Transverse colon (tissue), 4 donors: ENCODE data around the gene TPRKB. TPM values are rescaled to one million over a fixed set of nuclear protein-coding genes. Genes with fewer than 3 reads are reported as not detected.
"Not testable (repeated sequence)": the region's sequence is repeated elsewhere in the genome, so short reads cannot be mapped to it uniquely, and the experiment has no call there.

ENCODE experiments used
- DNase-seq: peaks from one replicate; pipeline ENCODE4 v3.0.0-alpha.2; 2019
- H3K27ac ChIP-seq, 4 donors: fragments of 200-600 bp; sonication (generic); 2 replicates each; pipeline ENCODE4 v1.5.1; 2016 to 2018; ENCODE audit warnings: inconsistent platforms in 4 of 4
- H3K27me3 ChIP-seq: fragments of 200-600 bp; sonication (generic); 2 replicates; pipeline ENCODE4 v1.5.1; 2017; ENCODE audit warnings: inconsistent platforms
- H3K36me3 ChIP-seq, 4 donors: fragments of 200-600 bp; sonication (generic); 2 replicates each; pipeline ENCODE4 v1.5.1; 2017 to 2019; ENCODE audit warnings: inconsistent platforms in 4 of 4
- H3K4me1 ChIP-seq, 4 donors: fragments of 200-600 bp; sonication (generic); 2 replicates each; pipeline ENCODE4 v1.5.1; 2017 to 2020; ENCODE audit warnings: inconsistent platforms in 4 of 4
- H3K4me3 ChIP-seq, 4 donors: fragments of 200-600 bp; sonication (generic); 1 replicate in 1 of 4; 2 replicates in 3 of 4; pipeline versions ENCODE4 v1.5.1 to v1.6.1; 2017 to 2019; ENCODE audit warnings: inconsistent platforms in 4 of 4
- H3K9me3 ChIP-seq, 2 donors: fragments of 200-600 bp; sonication (generic); 2 replicates each; pipeline ENCODE4 v1.5.1; 2017 to 2019; ENCODE audit warnings: inconsistent platforms in 2 of 2
- EP300 ChIP-seq: sonication (generic); formaldehyde crosslinking; IDR thresholded peaks from one replicate; pipeline ENCODE4 v1.6.1; 2017; ENCODE audit warnings: antibody characterized with exemption, low read depth
- POLR2A ChIP-seq: fragments of 450-650 bp; IDR thresholded peaks from one replicate; pipeline ENCODE4 v1.6.1; 2016; ENCODE audit warnings: antibody characterized with exemption, mild to moderate bottlenecking, moderate library complexity
- POLR2AphosphoS5 ChIP-seq, 3 donors: sonication (generic); formaldehyde crosslinking; IDR thresholded peaks; one replicate each; pipeline ENCODE4 v1.6.1; 2016; ENCODE audit warnings: antibody characterized with exemption in 3 of 3
- WGBS, 2 donors: methylation state at CpG; one replicate each; pipeline ENCODE4 v1.1.5; 2018; ENCODE audit warnings: low coverage in 1 of 2; 5-methylcytosine and 5-hydroxymethylcytosine counted together
- in situ Hi-C, 4 donors: fragments of 200-750 bp; cut with MboI; loops; one replicate each; pipeline versions ENCODE4 v1.15.0 to v1.15.1; 2017; ENCODE audit warnings: low sequenced_read_pairs in 3 of 4, low pct_ligation_motif_present in 1 of 4, low pct_unique_long_range_greater_than_20kb in 1 of 4
- intact Hi-C: fragments of 100-400 bp; cut with DNase I; formaldehyde crosslinking; loops from one replicate; pipeline ENCODE4 v1.15.1; 2023; ENCODE audit warnings: low total_unique reads
- total RNA-seq, 4 donors: library from RNA; depleted of rRNA; stranded (reverse); fragments of >200 nt; gene quantifications; one replicate each; pipeline ENCODE4 v1.1.0, GENCODE V29; 2016
- TF ChIP-seq, protein P1 (sequence below), 5 experiments: fragments of 200-600 bp in 3 of 5; fragments of 450-650 bp in 2 of 5; sonication (generic) in 3 of 5; IDR thresholded peaks; 1 replicate in 2 of 5; 2 replicates in 3 of 5; pipeline ENCODE4 v1.5.1; 2016 to 2017; ENCODE audit warnings: antibody characterized with exemption in 5 of 5, inconsistent platforms in 3 of 5, mild to moderate bottlenecking in 2 of 5, moderate library complexity in 1 of 5

TPRKB gene
- total RNA-seq, 4 donors from 2014 or later = 10.5 to 76.2 (median 36.5) TPM

DNA sequence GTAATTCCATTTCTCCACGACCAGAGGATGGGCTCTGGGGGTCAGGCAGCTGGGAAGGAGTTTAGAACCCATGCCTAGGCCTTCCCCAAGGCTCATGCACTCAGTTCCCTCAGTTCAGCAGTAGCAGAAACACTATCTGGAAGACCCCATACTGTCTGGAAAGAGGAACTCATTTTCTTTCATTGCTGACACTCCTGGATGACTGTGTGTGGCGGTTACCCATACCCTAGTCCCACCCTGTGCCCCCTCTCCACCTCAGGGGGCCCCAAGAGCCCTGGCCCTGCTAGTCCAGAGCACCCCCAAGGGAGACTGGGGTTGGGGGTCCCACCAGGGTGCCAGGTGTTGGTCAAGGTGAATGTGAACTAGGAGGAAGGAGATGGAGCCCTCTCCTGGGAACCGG lies 29.5 kb downstream of the TPRKB start:
- WGBS, 2 donors = 71 to 81% methylated on average over 2 to 3 of the region's 3 CpGs
- TF ChIP-seq POLR2A (no peak), EP300 (no peak), POLR2AphosphoS5 (IDR thresholded peaks at IDR 0.05) (no peak)
- TF ChIP-seq, protein P1, sequence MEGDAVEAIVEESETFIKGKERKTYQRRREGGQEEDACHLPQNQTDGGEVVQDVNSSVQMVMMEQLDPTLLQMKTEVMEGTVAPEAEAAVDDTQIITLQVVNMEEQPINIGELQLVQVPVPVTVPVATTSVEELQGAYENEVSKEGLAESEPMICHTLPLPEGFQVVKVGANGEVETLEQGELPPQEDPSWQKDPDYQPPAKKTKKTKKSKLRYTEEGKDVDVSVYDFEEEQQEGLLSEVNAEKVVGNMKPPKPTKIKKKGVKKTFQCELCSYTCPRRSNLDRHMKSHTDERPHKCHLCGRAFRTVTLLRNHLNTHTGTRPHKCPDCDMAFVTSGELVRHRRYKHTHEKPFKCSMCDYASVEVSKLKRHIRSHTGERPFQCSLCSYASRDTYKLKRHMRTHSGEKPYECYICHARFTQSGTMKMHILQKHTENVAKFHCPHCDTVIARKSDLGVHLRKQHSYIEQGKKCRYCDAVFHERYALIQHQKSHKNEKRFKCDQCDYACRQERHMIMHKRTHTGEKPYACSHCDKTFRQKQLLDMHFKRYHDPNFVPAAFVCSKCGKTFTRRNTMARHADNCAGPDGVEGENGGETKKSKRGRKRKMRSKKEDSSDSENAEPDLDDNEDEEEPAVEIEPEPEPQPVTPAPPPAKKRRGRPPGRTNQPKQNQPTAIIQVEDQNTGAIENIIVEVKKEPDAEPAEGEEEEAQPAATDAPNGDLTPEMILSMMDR (IDR thresholded peaks at IDR 0.05) = no peak
- no peaks in the 10 kb centered on the region for H3K9me3 ChIP-seq
- no peak overlapping the region for H3K27ac ChIP-seq
- no peaks in the 10 kb centered on the region for H3K36me3 ChIP-seq
- intact Hi-C loops (no loop called here), in situ Hi-C loops (no loop called here)
- no peak overlapping the region for H3K4me3 ChIP-seq
- no peaks in the 10 kb centered on the region for H3K27me3 ChIP-seq
- H3K4me1 ChIP-seq = peaks cover 0 to 14% (median 2%) of the 10 kb centered on the region in 4 donors
- no peak for DNase-seq

DNA sequence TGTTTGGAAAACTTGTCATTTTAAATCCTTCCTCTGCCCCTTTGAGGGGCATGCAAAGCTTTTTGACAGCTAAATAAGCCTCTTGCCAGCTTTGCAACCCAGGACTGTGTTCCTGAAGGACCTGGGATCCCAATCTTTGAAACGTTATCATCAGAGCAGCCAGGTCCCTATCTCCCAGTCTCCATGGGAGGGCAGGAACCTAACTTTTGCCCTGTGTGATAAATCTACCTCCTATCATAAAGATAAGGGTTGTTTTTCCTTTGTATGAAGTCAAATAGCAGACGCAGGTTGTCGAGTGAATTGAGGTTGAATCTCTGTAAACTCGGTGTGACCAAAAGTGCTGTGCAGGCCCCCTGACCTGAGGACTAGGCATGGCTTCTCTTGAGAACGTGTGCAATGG lies 30.1 kb downstream of the TPRKB start:
- intact Hi-C loops (no loop called here), in situ Hi-C loops (no loop called here)
- Histone ChIP-seq H3K4me1 (peaks cover 0 to 19% (median 7%) of the 10 kb centered on the region in 4 donors), H3K4me3 (no peak overlapping the region), H3K27me3 (no peaks in the 10 kb centered on the region), H3K27ac (no peak overlapping the region), H3K9me3 (no peaks in the 10 kb centered on the region), H3K36me3 (no peaks in the 10 kb centered on the region)
- TF ChIP-seq POLR2A (no peak), POLR2AphosphoS5 (IDR thresholded peaks at IDR 0.05) (no peak), EP300 (no peak)
- TF ChIP-seq, protein P1 (IDR thresholded peaks at IDR 0.05) = no peak
- no peak for DNase-seq
- WGBS, 2 donors = 32 to 33% methylated on average over 1 to 5 of the region's 5 CpGs

DNA sequence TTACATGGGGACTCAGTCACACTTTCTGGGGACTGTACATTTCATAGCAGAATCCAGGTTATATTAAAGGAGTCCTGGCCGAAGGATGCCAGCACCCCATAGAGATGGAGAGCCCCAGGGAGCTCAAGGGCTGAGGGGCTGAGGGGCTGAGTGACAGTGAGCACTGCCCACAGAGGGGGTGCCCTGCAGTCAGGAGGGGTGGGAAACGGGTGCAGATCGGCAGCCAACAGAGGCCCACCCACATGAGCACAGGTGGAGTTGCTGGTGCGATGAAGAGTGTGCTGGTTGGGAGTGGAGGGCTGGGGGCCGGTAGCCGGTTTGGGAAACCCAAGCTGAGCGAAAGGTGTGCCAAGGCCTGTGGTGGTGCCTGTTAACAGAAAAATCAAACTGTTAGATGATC lies 32.1 kb downstream of the TPRKB start:
- Histone ChIP-seq H3K4me3 (no peak overlapping the region), H3K27me3 (no peaks in the 10 kb centered on the region), H3K36me3 (no peaks in the 10 kb centered on the region), H3K9me3 (no peaks in the 10 kb centered on the region), H3K27ac (no peak overlapping the region), H3K4me1 (peaks cover 5 to 39% (median 22%) of the 10 kb centered on the region in 4 donors)
- intact Hi-C loops (no loop called here), in situ Hi-C loops (no loop called here)
- TF ChIP-seq POLR2A = no peak
- no peak for DNase-seq
- 82 to 95% methylated on average over 3 to 7 of the region's 7 CpGs for WGBS, 2 donors

DNA sequence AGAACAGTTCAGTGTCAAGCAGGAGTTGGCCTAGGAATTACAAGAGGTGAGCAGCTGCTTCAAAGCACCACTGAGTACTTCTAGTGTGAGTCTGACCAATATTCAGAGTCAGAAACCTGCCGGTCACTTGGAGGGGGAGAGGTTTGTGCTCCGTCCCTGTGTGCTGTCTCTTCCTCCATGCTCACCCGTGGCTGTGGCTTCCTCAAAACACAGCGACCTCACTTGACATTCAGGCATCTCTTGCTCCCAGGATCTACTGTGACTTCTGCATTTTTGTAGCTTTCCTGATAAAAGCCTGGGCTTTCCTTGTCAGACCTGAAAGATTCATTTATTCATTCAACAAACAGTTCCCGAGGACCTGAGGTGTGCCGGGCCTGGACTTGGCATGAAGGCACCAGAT lies 32.9 kb downstream of the TPRKB start:
- Histone ChIP-seq H3K4me1 (peaks cover 5 to 47% (median 26%) of the 10 kb centered on the region in 4 donors), H3K4me3 (no peak overlapping the region), H3K27me3 (no peaks in the 10 kb centered on the region), H3K9me3 (no peaks in the 10 kb centered on the region), H3K36me3 (no peaks in the 10 kb centered on the region), H3K27ac (no peak overlapping the region)
- intact Hi-C loops (no loop called here), in situ Hi-C loops (no loop called here)
- DNase-seq = no peak
- TF ChIP-seq EP300 (no peak), POLR2AphosphoS5 (IDR thresholded peaks at IDR 0.05) (no peak), POLR2A (no peak)
- TF ChIP-seq, protein P1 (IDR thresholded peaks at IDR 0.05) = no peak
- 74 to 82% methylated on average over 2 to 6 of the region's 6 CpGs for WGBS, 2 donors

DNA sequence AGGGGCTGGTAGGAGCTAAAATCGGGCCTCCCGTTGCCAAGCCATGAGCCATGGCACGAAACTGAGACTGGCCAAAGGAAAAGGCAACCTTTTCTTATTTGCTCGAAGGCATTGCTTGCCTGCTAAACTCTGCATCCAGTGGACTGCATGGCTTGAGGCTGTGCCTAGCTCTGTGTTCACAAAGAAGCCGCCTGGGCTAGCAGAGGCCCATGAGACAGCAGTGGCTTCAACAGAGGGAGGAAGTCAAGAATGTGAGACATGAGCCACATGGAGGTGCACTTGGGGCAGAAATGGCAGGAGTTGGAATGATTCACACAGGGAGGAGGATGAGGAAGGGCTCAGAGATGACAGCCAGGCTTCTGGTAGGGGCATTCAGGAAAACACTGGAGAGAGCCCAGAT lies 33.5 kb downstream of the TPRKB start:
- in situ Hi-C loops (no loop called here), intact Hi-C loops (no loop called here)
- TF ChIP-seq POLR2AphosphoS5 (IDR thresholded peaks at IDR 0.05) = no peak
- TF ChIP-seq POLR2A = no peak
- TF ChIP-seq, protein P1 (IDR thresholded peaks at IDR 0.05) = no peak
- no peak for TF ChIP-seq EP300

DNA sequence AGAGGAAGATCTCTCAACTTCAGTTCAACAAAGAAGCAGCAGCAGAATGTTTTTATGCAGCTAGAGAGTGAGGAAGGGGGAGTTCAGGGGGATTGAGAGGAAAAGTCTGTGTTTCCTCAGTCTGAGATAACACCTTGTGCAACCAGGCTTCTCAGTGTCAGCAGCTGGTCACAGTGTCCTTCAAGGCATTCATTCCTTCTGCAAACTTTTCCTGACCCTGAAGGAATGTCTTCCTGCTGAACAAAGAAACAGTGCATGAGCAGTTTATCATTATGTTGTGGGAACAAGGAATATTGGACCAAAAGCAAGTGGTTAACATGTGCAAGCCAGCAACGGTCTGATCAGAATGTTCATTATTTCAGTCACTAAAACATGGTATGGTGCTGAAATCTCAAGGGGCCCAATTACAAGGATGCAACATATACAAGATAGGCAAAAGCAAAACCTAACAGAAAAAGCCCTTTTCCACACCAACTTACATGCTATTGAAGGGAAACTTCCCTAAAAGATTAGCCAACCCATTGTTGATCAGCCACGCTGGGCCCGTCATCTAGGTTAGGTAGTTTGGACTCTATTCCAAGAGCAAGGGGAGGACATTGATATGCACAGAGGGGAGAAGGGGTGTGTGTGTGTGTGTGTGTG lies 34.2 kb downstream of the TPRKB start:
- peaks cover 5 to 55% (median 26%) of the 10 kb centered on the region in 4 donors for H3K4me1 ChIP-seq
- intact Hi-C loops, H3K36me3 ChIP-seq, in situ Hi-C loops, H3K4me3 ChIP-seq, H3K9me3 ChIP-seq, H3K27me3 ChIP-seq, H3K27ac ChIP-seq, DNase-seq: not testable (repeated sequence)
- WGBS, 2 donors = 57 to 63% methylated on average over 1 to 3 of the region's 3 CpGs

More for the DNA sequence above, 33.5 kb downstream of the TPRKB start:
- Histone ChIP-seq H3K4me1 (peaks cover 5 to 53% (median 26%) of the 10 kb centered on the region in 4 donors), H3K4me3 (no peak overlapping the region), H3K9me3 (no peaks in the 10 kb centered on the region), H3K36me3 (no peaks in the 10 kb centered on the region), H3K27ac (no peak overlapping the region), H3K27me3 (no peaks in the 10 kb centered on the region)
- DNase-seq = no peak
- 89% methylated on average over 5 of the region's 5 CpGs; no CpG with 5 or more reads in 1 of the 2 donors for whole genome bisulfite sequencing, 2 donors
